Stimulated activated CD8-positive, alpha-beta memory T cell treated with anti-CD3 and anti-CD28 coated beads, Interleukin-7, amount 100 ng/mL, for 48 hours (primary cell): ENCODE results near the gene TPO.
"Not testable (repeated sequence)": the region's sequence is repeated elsewhere in the genome, so short reads cannot be mapped to it uniquely, and the experiment has no call there.

Experiments used
- DNase-seq, 2 donors: peaks; one replicate each; pipeline ENCODE4 v3.0.0-alpha.2; 2020; ENCODE audit warnings: low read depth in 1 of 2; ENCODE audit errors: extremely low read depth in 1 of 2

Gene TPO

DNA sequence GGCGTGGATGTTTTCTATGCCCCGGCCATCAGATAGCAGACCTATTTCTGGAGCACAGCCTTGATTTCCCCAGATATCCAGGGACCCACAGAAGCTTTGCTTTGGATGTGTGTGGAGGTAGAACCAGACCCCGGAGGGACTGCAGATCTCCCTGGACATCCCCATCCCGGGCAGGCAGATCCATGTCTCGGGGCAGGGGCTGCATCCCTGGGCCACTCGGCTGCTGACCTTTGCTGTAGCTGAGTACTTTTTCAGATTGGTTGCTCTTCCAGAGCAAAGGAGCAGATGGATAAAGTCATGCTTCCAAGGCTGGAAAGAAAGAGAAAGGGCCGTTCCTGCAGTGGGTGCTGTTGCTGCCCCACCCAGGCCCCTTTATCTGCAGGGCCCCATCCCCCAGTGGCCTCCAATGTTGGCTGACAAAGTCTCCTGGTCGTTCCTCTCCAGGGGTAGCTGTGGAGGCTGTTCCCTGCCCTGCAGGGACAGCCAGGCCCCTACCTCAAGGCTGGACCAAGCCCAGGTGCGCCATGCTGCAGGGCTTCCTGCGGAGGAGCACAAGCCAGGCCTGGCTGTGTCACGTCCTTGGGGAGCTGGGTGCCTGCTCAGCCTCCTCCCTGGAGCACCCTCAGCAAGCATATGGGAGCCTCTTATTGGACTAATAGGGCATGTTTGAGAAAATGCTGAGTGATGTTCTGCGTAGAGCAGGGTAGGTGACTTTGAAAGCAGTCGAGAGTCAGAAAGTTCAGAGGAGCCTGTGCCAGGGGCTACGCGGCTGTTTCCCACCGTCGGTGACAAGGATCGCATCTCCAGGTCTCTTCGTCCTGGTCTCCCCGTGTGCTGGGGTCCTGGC, 68.4 kb downstream of the TPO start:
- DNase-seq, result no peak

DNA sequence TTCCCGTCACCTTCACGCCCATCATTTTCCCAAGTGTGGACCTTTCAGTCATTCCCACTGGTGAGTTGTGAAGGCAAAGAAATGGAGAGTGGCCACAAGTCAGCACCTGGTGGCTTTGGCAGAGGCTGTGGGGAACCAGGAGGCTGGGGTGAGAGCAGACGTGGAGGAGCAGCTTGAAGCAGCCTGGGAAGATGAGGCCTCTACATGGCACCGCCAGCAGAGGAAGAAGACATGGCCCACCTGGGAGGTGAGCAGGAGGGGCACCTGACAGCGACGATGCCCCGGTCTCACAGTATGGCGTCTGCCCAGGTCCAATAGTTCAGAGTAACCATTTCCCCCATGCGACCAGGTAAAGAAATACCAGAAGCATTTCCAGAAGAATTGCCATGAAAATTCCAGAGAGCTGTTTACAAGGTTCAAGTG, 69.0 kb downstream of the TPO start:
- DNase-seq, result no peak

DNA sequence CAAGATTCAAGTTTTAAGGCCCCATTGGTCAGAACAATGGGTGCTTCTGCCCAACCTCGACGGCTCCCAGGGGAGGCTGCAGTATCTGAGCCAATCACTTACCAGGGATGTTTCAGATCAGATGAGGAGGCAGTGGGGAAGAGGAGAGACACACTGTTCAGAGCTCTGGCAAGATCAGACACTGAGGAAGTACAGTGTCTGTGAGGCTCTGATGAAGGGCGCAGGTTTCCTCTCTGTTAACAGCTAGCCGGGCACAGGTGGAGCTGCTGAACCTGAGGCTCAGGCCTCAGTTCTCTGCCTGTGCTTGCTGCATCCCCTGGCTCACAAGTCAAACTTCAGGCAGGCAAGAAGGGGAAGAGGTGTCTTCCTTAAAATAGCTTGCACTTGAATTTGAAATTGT, 69.7 kb downstream of the TPO start:
- no peak for DNase-seq

DNA sequence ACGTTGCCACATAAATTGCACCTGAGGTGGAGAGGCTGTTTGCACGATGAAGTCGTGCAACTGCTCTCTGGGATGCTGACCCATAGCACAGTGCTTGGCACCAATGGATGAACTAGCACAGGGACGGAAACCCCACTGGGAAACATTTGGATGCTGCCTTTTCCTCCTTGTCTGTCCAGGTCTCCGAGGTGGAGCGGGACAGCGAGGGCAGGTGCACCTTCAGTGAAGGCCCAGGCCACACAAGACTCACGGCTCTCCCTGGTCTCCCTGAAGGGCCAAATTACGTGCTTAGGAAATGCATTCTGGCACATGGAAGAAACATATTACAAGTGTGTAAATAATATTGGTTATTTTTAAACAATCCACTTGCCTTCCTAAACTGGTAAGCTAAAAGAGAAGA, 70.3 kb downstream of the TPO start:
- DNase-seq, result no peak

DNA sequence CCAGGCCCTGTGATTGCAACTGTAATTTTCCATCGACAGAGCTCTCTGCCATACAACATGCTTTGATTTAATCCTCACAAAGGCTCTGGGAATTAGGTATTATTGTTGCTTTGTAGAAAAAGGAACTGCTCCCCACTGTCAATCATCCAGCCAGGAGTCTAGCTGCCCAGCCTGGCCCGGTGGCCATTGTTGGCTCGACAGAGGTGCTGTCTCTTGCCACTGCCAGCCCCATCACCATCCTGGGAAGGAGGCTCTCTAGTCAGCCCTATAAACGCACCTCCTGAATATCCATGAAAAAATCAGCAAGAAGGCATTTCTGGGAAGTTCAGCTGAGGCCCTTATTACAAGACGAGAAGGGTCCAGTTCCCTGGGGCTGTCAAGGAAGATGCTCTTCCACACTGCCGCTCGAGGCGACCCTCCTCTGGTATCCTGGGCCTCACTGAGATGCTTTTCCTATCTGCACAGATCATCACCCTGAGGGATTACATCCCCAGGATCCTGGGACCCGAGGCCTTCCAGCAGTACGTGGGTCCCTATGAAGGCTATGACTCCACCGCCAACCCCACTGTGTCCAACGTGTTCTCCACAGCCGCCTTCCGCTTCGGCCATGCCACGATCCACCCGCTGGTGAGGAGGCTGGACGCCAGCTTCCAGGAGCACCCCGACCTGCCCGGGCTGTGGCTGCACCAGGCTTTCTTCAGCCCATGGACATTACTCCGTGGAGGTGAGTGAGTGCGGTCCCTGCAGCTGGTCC, 71.0 kb downstream of the TPO start:
- no peak for DNase-seq

DNA sequence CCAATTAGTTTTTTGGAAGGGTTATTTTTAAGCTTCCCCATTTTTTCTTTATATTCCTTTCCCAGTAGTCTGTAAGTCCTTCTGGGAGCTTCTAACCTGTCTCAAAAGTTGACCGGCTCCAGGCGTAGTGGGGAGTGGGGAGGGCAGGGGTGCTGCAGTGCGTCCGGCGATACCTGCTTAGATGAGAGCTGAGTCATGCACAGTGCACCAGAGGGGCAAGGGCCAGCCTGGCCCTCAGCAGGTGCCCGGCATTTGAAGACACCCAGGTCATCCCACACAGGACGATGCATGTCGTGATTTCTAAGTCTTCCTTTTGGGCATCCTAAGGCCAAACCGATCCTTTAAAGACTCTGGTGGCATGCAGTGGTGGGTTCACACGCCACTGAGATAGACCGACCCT, 73.4 kb downstream of the TPO start:
- DNase-seq, result no peak

DNA sequence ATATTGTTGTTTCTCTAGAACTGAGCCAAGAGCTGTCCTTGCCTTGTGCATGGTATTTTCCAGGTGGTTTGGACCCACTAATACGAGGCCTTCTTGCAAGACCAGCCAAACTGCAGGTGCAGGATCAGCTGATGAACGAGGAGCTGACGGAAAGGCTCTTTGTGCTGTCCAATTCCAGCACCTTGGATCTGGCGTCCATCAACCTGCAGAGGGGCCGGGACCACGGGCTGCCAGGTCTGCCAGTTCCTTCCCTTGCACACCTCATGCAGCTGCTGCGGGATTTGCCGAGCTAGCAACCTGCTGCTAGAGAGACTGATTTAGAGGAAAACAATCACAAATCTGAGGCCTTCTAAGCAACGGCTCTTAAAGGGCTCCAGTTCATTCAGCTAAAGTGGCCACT, 74.5 kb downstream of the TPO start:
- DNase-seq, result no peak

DNA sequence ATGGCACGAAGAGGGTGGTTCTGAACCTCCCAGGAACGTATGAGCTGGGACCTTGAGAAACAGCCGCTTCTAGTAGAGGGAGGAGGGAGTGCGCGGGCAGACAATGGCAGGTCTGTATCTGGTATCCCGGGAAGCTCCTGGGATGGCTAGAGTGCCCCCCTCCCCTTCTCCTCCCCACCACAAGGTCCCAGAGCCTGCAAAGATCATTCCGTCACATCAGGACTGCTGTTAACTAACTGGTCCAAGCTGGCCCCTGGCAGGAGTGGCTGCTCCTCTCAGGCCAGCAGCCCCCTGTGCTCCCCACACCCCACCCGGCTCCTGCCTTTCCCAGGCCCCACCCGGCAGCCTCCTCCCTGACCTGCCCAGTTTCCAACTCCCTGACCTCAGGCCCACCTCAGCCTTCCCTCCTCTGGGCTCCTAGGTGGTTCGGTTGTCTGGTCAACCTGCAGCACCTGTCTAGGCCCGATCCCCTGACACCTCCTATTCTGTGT, 75.0 kb downstream of the TPO start:
- DNase-seq, result no peak

DNA sequence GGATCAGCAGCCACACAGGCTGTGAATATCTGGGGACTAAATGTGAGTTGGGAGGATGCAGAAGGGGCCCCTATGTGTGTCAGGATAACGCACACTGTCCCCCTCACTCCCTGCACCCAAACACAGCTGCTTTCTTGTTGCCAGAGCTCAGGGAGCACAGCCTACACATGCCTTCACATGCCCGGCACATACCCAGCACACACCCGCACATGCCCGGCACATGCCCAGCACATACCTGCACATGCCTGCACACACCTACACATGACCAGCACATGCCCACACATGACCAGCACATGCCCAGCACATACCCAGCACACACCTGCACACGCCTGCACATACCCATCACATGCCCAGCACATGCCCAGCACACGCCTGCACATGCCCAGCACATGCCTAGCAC, 75.6 kb downstream of the TPO start:
- DNase-seq, result no peak

DNA sequence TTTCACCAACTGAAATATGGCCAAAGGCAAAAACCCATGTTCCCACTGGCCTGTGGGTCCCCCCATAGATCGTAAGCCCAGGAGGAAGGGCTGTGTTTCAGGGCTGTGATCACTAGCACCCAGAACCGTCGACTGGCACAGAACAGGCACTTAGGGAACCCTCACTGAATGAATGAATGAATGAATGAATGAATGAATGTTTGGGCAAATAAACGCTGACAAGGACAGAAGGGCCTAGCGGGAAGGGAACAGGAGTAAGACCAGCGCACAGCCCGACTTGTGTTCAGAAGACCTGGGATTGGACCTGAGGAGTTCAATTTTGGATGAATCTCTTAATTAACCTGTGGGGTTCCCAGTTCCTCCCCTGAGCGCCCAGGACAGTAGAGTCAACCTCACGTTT, 76.2 kb downstream of the TPO start:
- no peak for DNase-seq

DNA sequence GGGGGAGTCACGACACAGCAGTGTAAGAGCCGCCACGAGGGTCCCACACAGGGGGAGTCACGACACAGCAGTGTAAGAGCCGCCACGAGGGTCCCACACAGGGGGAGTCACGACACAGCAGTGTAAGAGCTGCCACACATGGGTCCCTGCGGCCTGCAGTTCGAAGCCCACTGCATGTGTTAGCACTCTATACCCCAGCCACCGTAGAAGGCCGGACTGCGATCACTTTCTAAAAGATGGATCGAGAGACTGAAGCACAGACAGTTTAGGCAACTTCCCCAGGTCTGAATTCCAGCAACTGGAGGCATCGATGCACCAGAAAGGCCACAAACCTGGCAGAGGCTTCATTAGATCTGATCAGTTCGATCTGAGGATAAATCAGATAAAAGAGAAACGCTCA, 77.1 kb downstream of the TPO start:
- not testable (repeated sequence) for DNase-seq

DNA sequence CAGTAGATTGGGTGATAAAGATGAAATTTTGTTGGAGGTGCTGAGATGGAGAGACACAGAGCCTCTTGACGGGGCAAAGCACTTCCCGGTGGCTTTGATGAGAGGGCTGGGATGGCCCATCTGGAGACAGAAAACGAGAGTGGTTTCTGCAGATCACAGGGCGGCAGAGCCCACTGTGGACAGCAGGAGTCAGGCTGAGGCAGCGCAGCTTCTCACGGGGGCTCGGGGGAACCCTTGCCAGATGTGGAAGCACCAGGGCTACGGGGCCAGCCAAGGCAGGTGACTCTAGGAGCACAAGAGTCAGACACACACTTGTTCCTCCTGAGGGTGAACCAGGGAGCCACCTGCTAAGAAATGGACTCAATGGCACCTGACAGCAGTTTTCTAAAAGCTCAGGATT, 78.5 kb downstream of the TPO start:
- DNase-seq, result no peak

DNA sequence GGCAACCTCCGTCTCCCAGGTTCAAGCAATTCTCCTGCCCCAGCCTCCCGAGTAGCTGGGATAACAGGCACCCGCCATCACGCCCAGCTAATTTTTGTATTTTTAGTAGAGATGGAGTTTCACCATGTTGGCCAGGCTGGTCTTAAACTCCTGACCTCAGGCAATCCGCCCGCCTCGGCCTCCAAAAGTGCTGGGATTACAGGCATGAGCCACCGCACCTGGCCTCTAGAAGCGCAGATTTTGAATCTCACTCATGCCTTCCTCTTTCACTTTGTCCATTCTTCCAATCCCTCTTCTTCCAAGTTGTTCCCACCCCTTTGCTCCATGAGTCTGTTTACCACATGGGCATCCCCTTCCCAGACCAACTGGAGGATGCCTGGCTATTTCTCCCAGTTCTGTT, 79.0 kb downstream of the TPO start:
- not testable (repeated sequence) for DNase-seq

DNA sequence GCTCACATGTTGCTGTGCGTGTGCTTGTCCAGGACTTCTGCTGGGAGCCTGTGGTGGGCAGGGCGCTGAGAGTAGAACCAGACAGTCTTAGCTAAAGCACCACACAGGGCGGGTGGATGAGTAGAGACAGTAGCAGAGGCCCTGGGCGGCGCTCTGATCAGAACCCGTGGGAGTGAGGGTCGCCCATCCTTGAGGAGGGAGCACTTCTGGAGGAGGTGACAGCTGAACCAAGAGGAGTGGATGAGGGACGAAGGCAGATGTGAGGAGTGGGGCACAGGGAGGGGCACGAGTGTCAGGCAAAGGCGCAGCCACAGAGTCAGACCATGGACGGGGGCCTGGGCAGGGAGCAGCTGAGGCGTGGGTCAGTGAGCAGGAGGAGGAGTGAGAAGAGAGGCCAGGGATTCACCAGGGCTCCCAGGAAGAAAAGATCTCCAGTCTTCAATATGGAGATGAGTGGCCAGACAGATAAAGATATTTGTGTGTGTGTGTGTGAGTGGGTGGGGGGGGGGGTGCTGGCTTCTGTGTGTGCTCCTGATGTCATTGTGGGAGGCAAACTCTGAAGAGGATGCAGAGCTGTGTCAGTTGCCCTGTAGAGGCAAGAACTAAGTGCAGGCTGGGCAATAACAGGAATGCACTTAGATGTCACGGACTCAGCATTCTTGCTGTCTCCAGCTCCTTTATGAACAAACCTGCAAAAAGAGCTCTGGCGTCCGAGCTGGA, 79.6 kb downstream of the TPO start:
- no peak for DNase-seq

DNA sequence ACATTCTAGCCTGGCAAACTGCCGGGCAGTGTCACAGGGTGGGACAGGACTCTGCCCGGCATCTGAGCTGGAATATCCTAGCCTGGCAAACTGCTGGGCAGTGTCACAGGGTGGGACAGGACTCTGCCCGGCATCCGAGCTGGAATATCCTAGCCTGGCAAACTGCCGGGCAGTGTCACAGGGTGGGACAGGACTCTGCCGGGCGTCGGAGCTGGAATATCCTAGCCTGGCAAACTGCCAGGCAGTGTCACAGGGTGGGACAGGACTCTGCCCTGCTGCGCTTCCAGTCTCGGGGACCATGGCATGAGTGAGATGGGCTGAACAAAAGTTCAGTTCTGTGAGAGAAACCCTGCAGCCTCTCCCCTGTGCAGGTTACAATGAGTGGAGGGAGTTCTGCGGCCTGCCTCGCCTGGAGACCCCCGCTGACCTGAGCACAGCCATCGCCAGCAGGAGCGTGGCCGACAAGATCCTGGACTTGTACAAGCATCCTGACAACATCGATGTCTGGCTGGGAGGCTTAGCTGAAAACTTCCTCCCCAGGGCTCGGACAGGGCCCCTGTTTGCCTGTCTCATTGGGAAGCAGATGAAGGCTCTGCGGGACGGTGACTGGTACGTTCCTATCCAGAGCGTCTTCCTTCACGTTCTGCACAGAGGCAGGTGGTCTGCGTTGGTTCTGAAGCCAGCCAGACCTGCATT, 80.3 kb downstream of the TPO start:
- DNase-seq, result no peak

DNA sequence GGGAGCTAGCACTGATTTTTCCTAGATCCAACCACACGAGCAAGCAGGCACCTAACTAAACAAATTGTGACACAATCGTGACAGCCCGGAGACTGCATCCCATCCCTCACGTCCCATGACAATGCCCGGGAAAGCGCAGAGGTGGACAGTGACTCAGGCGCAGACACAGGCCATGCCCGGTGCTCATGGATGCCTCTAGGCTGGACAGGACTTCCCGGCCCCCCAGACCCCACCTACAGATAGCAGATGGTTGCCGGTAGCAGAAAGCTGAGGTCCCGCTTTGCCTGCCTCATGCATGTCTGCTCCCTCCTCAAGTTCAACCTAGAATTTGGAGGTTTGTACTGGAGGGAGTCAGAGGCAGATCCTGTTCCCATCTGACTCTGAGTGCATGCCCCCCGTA, 81.0 kb downstream of the TPO start:
- no peak for DNase-seq

DNA sequence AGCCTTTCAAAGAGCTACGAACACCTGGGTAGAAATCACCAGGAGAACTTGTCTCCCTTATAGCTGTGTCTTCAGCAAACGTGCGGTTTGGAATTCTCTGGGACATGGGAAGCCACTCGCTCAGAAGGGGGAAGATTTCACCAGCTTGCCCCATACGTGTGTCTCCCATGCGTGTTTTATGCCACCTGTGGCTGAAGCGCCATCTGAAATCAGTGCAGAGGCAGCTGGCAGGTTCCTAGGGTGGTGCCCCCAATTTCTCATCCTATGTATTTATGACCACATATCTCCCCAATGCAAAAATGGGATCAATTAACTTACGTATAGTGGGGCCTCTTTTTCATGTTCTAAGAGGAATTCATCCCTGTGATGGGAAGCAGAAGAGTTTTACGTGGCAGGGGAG, 81.6 kb downstream of the TPO start:
- DNase-seq, result no peak

DNA sequence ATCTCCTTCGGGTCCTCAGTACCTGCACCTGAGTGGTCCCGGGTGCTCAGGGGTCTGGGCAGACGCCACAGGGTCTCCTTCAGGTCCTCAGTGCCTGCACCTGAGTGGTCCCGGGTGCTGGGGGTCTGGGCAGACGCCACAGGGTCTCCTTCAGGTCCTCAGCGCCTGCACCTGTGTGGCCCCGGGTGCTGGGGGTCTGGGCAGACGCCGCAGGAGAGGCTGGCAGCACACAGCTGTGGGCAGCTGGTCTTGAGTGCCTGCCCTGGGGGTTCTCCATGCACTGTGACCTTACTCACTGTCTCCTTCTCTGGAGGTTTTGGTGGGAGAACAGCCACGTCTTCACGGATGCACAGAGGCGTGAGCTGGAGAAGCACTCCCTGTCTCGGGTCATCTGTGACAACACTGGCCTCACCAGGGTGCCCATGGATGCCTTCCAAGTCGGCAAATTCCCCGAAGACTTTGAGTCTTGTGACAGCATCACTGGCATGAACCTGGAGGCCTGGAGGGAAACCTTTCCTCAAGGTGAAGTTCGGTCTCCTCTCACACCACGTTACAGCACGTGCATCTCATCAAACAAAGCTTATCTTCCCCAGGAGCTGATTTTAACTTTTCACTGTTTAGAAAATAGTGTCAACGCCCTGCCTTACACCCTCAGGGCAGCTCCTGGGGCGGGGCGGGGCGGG, 82.6 kb downstream of the TPO start:
- DNase-seq, result no peak

DNA sequence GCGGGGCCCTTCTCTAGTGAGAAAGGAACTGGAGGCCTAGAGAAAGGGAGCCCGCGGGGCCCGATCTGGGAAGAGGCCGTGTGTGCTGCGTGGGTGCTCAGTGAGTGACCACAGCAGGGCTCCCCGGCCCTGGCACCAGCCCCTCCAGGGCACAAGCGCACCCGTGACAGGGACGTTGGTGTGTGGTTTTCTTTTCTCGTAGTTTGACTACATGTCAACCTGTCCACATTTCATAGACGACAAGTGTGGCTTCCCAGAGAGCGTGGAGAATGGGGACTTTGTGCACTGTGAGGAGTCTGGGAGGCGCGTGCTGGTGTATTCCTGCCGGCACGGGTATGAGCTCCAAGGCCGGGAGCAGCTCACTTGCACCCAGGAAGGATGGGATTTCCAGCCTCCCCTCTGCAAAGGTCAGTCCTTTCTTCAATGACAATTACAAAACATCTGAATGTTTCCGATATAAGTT, 83.1 kb downstream of the TPO start:
- DNase-seq, result no peak

DNA sequence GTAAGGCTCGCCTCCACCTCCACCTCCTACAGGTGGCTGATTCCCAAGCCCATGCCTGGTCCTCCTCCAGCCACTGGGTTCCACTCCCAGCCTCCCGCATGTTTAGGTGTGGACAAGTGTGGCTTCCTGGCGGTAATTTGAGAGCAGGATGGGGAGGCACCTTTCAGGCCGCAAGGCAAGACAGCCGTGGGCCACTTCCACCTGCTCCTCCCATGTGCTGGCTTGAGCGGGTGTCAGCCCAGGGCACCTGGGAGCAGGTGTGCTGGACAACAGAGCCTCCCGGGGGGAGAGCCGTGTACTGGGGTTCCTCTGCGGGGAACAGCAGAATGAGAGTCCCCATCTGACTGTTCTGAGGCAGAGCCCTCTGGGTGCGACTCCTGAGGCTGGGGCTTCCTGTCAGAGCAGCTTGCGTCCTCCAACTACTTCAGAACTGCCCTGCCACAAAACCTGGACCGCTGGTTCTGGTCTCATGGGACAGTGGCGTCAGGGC, 83.9 kb downstream of the TPO start:
- no peak for DNase-seq
